Lower lobe of right lung (tissue), 2 donors: ENCODE measurements around the gene RPL4. TPM values are rescaled to one million over a fixed set of nuclear protein-coding genes. Genes with fewer than 3 reads are reported as not detected.

Experiments
- ATAC-seq, 2 donors: fragments of 200-7000 bp; cut with Tn5 transposase; one replicate each; pipeline ENCODE4 v1.9.1; 2020 to 2022; ENCODE audit warnings: mild to moderate bottlenecking in 2 of 2, moderate library complexity in 2 of 2
- DNase-seq: peaks from one replicate; pipeline ENCODE4 v3.0.0-alpha.2; 2020
- H3K27ac ChIP-seq: fragments of 200-600 bp; one replicate; pipeline ENCODE4 v1.8.0; 2022
- H3K27me3 ChIP-seq: fragments of 200-600 bp; one replicate; pipeline ENCODE4 v1.8.0; 2022; ENCODE audit warnings: low read depth
- H3K36me3 ChIP-seq: fragments of 200-600 bp; one replicate; pipeline ENCODE4 v1.8.0; 2022; ENCODE audit warnings: mild to moderate bottlenecking
- H3K4me1 ChIP-seq: fragments of 200-600 bp; one replicate; pipeline ENCODE4 v1.8.0; 2022
- H3K4me3 ChIP-seq: fragments of 200-600 bp; one replicate; pipeline ENCODE4 v1.8.0; 2022; ENCODE audit warnings: mild to moderate bottlenecking
- H3K9me3 ChIP-seq: fragments of 200-600 bp; one replicate; pipeline ENCODE4 v1.8.0; 2022
- intact Hi-C: fragments of 100-400 bp; cut with DNase I; formaldehyde crosslinking; loops from one replicate; pipeline ENCODE4 v1.11.0; 2022
- total RNA-seq: library from RNA; stranded (reverse); fragmentation: NEBNext Ultra II Directional; extraction: Animal tissue kit (Norgen Biotek cat#: 25700); gene quantifications from one replicate; pipeline ENCODE4 v1.2.1, GENCODE V29; 2021
- TF ChIP-seq, protein P1 (sequence below): fragments of 200-600 bp; IDR thresholded peaks from one replicate; pipeline ENCODE4 v1.8.0; 2022; ENCODE audit warnings: antibody characterized with exemption, mild to moderate bottlenecking
- donor health status: DM: no; HTN: yes; CAD: no; lungs with severe emphysema.

The RPL4 gene
- total RNA-seq, 1 donor from 2014 or later = 1,655 TPM

GRCh38 chr15:66497502-66498455 is 6.9 kb downstream of the RPL4 start, which contains the start of gene SNAPC5:
SNAPC5 (minus strand) TSS chr15:66497762; CDS start chr15:66497731, 31 bp downstream.
- peak within 1 kb of the TSS; percentile 87 for H3K27ac ChIP-seq

DNA sequence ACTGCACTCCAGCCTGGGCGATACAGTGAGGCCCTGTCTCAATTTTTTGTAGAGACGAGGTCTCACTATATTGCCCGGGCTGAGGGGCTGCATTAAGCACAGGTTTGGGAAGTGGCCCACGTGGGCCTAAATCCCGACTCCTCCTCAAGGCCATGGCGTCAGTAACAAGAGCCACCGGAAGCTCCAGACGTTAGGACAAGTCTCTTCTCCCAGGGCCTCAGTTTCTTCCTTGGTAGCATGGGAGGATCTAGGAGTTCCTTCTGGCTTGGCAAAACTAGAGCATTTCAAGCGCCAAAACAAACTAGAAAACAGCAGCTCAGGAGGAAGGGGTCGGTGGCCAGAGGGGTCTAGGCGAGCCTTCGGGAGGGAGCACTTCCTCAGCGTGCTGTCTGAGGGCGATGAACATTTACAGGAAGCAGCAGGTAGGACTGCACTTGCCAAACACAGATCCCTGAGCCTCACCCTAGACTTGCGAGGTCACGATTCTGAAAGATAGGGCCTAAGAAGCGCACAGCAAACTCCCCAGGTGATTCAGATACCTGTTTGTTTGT is 7.6 kb downstream of the RPL4 start:
- DNase-seq = no peak
- Histone ChIP-seq H3K4me3 (peak overlapping the region; percentile 76), H3K36me3 (peaks cover 80% of the 10 kb centered on the region), H3K4me1 (peaks cover 30% of the 10 kb centered on the region), H3K9me3 (no peaks in the 10 kb centered on the region), H3K27ac (peak overlapping the region; percentile 87), H3K27me3 (no peaks in the 10 kb centered on the region)
- intact Hi-C loops = no loop called here
- TF ChIP-seq, protein P1, sequence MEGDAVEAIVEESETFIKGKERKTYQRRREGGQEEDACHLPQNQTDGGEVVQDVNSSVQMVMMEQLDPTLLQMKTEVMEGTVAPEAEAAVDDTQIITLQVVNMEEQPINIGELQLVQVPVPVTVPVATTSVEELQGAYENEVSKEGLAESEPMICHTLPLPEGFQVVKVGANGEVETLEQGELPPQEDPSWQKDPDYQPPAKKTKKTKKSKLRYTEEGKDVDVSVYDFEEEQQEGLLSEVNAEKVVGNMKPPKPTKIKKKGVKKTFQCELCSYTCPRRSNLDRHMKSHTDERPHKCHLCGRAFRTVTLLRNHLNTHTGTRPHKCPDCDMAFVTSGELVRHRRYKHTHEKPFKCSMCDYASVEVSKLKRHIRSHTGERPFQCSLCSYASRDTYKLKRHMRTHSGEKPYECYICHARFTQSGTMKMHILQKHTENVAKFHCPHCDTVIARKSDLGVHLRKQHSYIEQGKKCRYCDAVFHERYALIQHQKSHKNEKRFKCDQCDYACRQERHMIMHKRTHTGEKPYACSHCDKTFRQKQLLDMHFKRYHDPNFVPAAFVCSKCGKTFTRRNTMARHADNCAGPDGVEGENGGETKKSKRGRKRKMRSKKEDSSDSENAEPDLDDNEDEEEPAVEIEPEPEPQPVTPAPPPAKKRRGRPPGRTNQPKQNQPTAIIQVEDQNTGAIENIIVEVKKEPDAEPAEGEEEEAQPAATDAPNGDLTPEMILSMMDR = no peak
- ATAC-seq = peak; percentile 54

More at GRCh38 chr15:66497502-66498455, 6.9 kb downstream of the RPL4 start, which contains the start of gene SNAPC5:
- Histone ChIP-seq H3K4me1 (peaks cover 37% of the 10 kb centered on the region), H3K27me3 (no peaks in the 10 kb centered on the region), H3K9me3 (no peaks in the 10 kb centered on the region), H3K4me3 (peak within 1 kb of the TSS; percentile 76), H3K36me3 (peaks cover 80% of the 10 kb centered on the region)
- TF ChIP-seq, protein P1 = peak; percentile 99
- DNase-seq (peak; percentile 98), ATAC-seq (peak; percentile 98 to 99)
- intact Hi-C loops = no loop called here

- no peaks in the 10 kb centered on the region for H3K27me3 ChIP-seq
- intact Hi-C loops = no loop called here
- H3K36me3 ChIP-seq = peaks cover 80% of the 10 kb centered on the region
- no peak overlapping the region for H3K4me3 ChIP-seq
- no peak for DNase-seq
- no peak overlapping the region for H3K27ac ChIP-seq
- H3K9me3 ChIP-seq = no peaks in the 10 kb centered on the region
- ATAC-seq = no peak
- peaks cover 22% of the 10 kb centered on the region for H3K4me1 ChIP-seq
- TF ChIP-seq, protein P1 = no peak
Measured at GRCh38 chr15:66494262-66494661, 10.4 kb downstream of the RPL4 start.

GRCh38 chr15:66491846-66492245 is 12.8 kb downstream of the RPL4 start:
- Histone ChIP-seq H3K27me3 (no peaks in the 10 kb centered on the region), H3K4me1 (peaks cover 14% of the 10 kb centered on the region), H3K27ac (no peak overlapping the region), H3K36me3 (peaks cover 90% of the 10 kb centered on the region), H3K4me3 (no peak overlapping the region), H3K9me3 (no peaks in the 10 kb centered on the region)
- DNase-seq = no peak
- intact Hi-C loops = no loop called here
- TF ChIP-seq, protein P1 = no peak
- no peak for ATAC-seq

DNA sequence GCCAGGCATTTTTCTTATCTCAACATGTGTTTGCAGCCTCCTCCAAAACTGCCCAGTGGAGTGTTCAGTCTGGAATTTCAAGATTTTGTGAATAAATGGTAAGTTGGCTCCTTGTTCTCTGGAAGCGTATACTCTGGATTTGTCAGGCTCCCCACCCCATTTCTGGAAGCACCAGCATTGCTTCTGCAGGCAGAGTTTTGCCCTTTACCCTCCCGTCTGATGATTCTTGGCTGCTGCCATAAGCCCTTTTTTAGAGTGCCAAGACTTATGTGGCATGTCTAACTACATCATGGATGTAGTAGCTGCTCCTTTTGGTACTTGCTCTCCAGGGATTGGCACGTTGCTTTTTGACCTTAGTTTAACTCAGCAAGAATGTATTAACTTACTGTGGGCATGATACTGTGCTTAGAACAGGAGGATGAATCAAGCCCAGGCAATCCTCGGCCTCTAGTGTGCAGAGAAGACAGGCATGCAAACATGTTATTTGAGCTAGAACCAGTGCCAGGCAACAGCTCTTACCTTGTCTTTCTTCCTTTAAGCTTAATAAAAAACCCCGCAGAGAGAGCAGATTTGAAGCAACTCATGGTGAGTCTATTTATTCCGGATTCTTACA is 15.4 kb downstream of the RPL4 start:
- H3K9me3 ChIP-seq = no peaks in the 10 kb centered on the region
- DNase-seq (no peak), ATAC-seq (peak in 1 of 2 donors; percentile 46)
- no peaks in the 10 kb centered on the region for H3K4me1 ChIP-seq
- intact Hi-C loops = no loop called here
- TF ChIP-seq, protein P1 = no peak
- H3K36me3 ChIP-seq = peaks cover 99% of the 10 kb centered on the region
- no peak overlapping the region for H3K4me3 ChIP-seq
- no peaks in the 10 kb centered on the region for H3K27me3 ChIP-seq
- no peak overlapping the region for H3K27ac ChIP-seq
